HFFc6 (cell line): ENCODE results near the gene PHACTR1. TPM values are rescaled to one million over a fixed set of nuclear protein-coding genes. Genes with fewer than 3 reads are reported as not detected.

Experiments used
- DNase-seq: peaks from one replicate; pipeline ENCODE4 v3.0.0-alpha.2; 2018
- H3K27ac Mint-ChIP-seq: 2 replicates; pipeline ENCODE4 v1.8.0; 2020; ENCODE audit warnings: mild to moderate bottlenecking, mixed read lengths
- H3K27me3 Mint-ChIP-seq: 2 replicates; pipeline ENCODE4 v1.8.0; 2021; ENCODE audit warnings: mild to moderate bottlenecking, moderate library complexity, mixed read lengths; ENCODE audit not compliant: insufficient read depth
- H3K36me3 Mint-ChIP-seq: 2 replicates; pipeline ENCODE4 v1.8.0; 2021; ENCODE audit warnings: low read depth, mixed read lengths
- H3K4me1 Mint-ChIP-seq: 2 replicates; pipeline ENCODE4 v1.8.0; 2020; ENCODE audit warnings: low read depth, mixed read lengths
- H3K4me3 Mint-ChIP-seq: 2 replicates; pipeline ENCODE4 v1.8.0; 2020; ENCODE audit warnings: mild to moderate bottlenecking, moderate library complexity, mixed read lengths
- H3K9me3 Mint-ChIP-seq: 2 replicates; pipeline ENCODE4 v1.8.0; 2020; ENCODE audit warnings: mild to moderate bottlenecking, mixed read lengths
- CTCF ChIP-seq: fragments of 200-600 bp; sonication (generic); IDR thresholded peaks from 2 replicates; pipeline ENCODE4 v1.5.0; 2021; ENCODE audit warnings: antibody characterized with exemption, mild to moderate bottlenecking
- total RNA-seq, 6 experiments: library from RNA; stranded (reverse); fragmentation: NEBNext Ultra II Directional; extraction: Animal tissue kit (Norgen Biotek cat#: 25700); gene quantifications; 2 replicates in 1 of 6; 3 replicates in 5 of 6; pipeline ENCODE4 v1.2.3, GENCODE V29; 2021

The PHACTR1 gene
- total RNA-seq, 6 experiments from 2014 or later = 2.5 to 4.7 (median 3.9) TPM

- Mint-ChIP-seq H3K27me3 (no peaks in the 10 kb centered on the region), H3K4me1 (peaks cover 46% of the 10 kb centered on the region), H3K36me3 (no peaks in the 10 kb centered on the region), H3K27ac (no peak overlapping the region), H3K9me3 (no peaks in the 10 kb centered on the region), H3K4me3 (peak overlapping the region; percentile 81; the same call in 1 of the 2 replicates)
- no peak for TF ChIP-seq CTCF
- DNase-seq = no peak
These were observed 252.4 kb downstream of the PHACTR1 start for GRCh38 chr6:12968839-12969558.

- Mint-ChIP-seq H3K36me3 (no peaks in the 10 kb centered on the region), H3K4me3 (no peak overlapping the region), H3K4me1 (peaks cover 46% of the 10 kb centered on the region), H3K9me3 (no peaks in the 10 kb centered on the region), H3K27me3 (0 out of 2 replicates have a peak, but pooled peaks cover 3% of the 10 kb centered on the region), H3K27ac (no peak overlapping the region)
- TF ChIP-seq CTCF = no peak
- DNase-seq = peak; percentile 58
These were observed 253.4 kb downstream of the PHACTR1 start for GRCh38 chr6:12969966-12970365.

GRCh38 chr6:12973386-12973785 lies 256.8 kb downstream of the PHACTR1 start:
- 0 out of 2 replicates have a peak, but pooled peaks cover 3% of the 10 kb centered on the region for H3K27me3 Mint-ChIP-seq
- DNase-seq = no peak
- no peak overlapping the region for H3K27ac Mint-ChIP-seq

GRCh38 chr6:12974551-12974950 lies 258.0 kb downstream of the PHACTR1 start:
- Mint-ChIP-seq H3K9me3 (no peaks in the 10 kb centered on the region), H3K27me3 (0 out of 2 replicates have a peak, but pooled peaks cover 3% of the 10 kb centered on the region), H3K36me3 (no peaks in the 10 kb centered on the region), H3K4me3 (no peak overlapping the region), H3K4me1 (peaks cover 20% of the 10 kb centered on the region), H3K27ac (no peak overlapping the region)
- DNase-seq = no peak
- TF ChIP-seq CTCF = no peak

More at GRCh38 chr6:12973386-12973785, 256.8 kb downstream of the PHACTR1 start:
- Mint-ChIP-seq H3K4me3 (peak overlapping the region; percentile 33; the same call in 1 of the 2 replicates), H3K9me3 (no peaks in the 10 kb centered on the region), H3K4me1 (peaks cover 31% of the 10 kb centered on the region), H3K36me3 (no peaks in the 10 kb centered on the region)
- no peak for TF ChIP-seq CTCF

- TF ChIP-seq CTCF = no peak
- no peak overlapping the region for H3K27ac Mint-ChIP-seq
- DNase-seq = no peak
- no peaks in the 10 kb centered on the region for H3K9me3 Mint-ChIP-seq
- no peaks in the 10 kb centered on the region for H3K36me3 Mint-ChIP-seq
- H3K4me3 Mint-ChIP-seq = no peak overlapping the region
- 0 out of 2 replicates have a peak, but pooled peaks cover 3% of the 10 kb centered on the region for H3K27me3 Mint-ChIP-seq
- H3K4me1 Mint-ChIP-seq = peaks cover 11% of the 10 kb centered on the region
These were observed 259.8 kb downstream of the PHACTR1 start for GRCh38 chr6:12976366-12976765.
